Measurements from ENCODE around the gene HERPUD1. TPM values are rescaled to one million over a fixed set of nuclear protein-coding genes. Genes with fewer than 3 reads are reported as not detected.
A peak's percentile ranks its signal among the peaks of the same experiment; 100 is the strongest.

The HERPUD1 gene
- total RNA-seq, 1 donor from 2014 or later: 110 TPM

DNA sequence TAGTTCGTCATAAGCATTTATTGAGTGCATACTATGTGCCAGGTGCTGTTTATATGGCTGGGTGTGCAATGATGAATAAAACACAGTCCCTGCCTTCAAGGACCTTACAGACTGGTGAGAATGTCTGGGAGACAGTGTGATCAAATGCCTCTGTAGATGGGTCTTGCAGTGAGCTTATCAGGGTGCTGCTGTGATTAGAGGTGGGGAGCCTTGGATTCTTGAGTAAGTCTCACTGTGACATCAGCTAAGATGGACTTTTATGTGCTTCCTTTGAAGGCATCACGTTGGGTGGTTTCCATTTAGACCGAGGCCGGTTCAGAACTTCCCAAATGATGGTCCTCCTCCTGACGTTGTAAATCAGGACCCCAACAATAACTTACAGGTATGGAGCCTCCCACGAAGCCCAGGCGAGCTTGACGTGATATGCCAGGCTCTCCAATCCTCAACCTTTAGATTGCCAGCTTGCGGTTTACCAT, 10.0 kb downstream of the HERPUD1 start:
- FAIRE-seq: no peak
- Histone ChIP-seq H3K27me3 (ENCODE audit: control insufficient read depth, insufficient read depth, low read length) (no peaks in the 10 kb centered on the region), H3K4me3 (ENCODE audit: low read depth, low read length) (no peak overlapping the region), H3K36me3 (ENCODE audit: control insufficient read depth, insufficient read depth, low read length) (peaks cover 33% of the 10 kb centered on the region)
- no peak for DNase-seq (ENCODE audit: low read depth)
- no peak for TF ChIP-seq CTCF (IDR thresholded peaks at IDR 0.05; ENCODE audit: insufficient read depth, low read length, severe bottlenecking)

DNA sequence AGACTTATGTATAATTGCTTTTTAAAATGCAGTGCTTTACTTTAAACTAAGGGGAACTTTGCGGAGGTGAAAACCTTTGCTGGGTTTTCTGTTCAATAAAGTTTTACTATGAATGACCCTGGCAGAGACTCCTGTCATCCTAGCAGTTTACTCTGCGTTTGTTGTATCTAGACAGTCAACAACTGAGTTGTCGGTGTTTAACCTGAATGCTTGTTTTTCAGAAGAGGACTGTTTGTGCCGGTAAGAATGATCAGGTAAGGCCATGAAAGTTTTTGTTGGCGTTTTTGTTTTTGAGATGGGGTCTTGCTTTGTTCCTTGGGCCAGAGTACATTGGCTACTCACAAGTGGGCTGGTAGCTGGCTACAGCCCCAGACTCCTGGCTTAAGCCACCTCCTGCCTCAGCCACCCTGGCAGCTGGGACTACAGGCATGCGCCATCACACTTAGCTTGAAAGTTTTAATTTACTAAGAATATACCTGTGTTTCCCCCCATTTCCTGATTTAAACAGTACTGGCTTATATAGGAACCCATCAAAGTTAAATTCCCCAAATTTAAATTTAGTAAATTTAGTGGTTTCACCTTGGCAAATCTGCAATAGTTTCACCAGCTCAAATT, 11.9 kb downstream of the HERPUD1 start:
- Histone ChIP-seq H3K36me3 (ENCODE audit: control insufficient read depth, insufficient read depth, low read length) (peaks cover 26% of the 10 kb centered on the region), H3K4me3 (ENCODE audit: low read depth, low read length) (no peak overlapping the region), H3K27me3 (ENCODE audit: control insufficient read depth, insufficient read depth, low read length) (no peaks in the 10 kb centered on the region)
- FAIRE-seq (no peak), DNase-seq (ENCODE audit: low read depth) (no peak)
- no peak for TF ChIP-seq CTCF (IDR thresholded peaks at IDR 0.05; ENCODE audit: insufficient read depth, low read length, severe bottlenecking)

DNA sequence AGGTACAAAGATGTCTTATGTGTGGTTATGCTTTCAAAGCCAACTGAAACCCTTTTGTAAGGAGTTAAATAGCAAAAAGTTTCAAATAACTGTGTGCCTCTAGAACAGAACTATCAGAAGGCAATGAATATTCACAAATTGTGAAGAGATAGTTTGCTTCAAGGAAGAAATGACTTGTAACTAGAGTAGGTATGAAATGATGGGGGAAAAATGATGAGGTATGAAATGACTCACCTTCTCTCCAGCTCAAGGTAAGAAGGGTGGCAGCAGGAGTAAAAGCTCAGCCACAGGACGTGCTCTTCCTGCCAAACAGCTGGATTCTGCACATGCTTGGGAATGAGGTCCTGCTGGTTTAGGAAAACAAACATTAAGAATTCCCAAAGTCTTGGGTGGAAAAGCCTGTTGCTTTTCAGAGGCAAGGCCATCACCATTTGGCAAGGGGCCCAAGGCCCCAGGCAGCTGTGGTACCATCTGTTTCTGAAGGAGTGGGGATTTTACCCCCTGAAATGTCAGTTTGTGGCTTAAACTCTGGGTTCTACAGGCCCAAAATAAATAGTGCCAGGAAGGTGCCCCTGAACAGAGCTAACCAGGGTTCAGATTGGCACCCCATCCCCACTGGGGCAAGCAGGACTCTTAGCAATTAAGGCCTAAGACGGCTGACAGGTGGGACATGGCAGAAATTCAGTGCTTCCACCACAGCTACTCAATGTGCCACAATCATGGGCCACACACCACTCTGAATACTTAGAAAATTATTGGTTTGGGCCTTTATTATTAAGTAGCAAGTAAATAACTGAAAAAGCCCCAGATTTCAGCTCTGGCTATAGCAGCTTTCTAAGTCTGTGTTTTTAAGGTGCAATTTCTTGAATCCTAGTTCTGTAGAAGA, 13.3 kb downstream of the HERPUD1 start:
- H3K36me3 ChIP-seq (ENCODE audit: control insufficient read depth, insufficient read depth, low read length): peaks cover 20% of the 10 kb centered on the region
- no peaks in the 10 kb centered on the region for H3K27me3 ChIP-seq (ENCODE audit: control insufficient read depth, insufficient read depth, low read length)
- no peak for TF ChIP-seq CTCF (IDR thresholded peaks at IDR 0.05; ENCODE audit: insufficient read depth, low read length, severe bottlenecking)
- no peak for FAIRE-seq
- H3K4me3 ChIP-seq (ENCODE audit: low read depth, low read length): no peak overlapping the region
- peak; percentile 84 for DNase-seq (ENCODE audit: low read depth)

DNA sequence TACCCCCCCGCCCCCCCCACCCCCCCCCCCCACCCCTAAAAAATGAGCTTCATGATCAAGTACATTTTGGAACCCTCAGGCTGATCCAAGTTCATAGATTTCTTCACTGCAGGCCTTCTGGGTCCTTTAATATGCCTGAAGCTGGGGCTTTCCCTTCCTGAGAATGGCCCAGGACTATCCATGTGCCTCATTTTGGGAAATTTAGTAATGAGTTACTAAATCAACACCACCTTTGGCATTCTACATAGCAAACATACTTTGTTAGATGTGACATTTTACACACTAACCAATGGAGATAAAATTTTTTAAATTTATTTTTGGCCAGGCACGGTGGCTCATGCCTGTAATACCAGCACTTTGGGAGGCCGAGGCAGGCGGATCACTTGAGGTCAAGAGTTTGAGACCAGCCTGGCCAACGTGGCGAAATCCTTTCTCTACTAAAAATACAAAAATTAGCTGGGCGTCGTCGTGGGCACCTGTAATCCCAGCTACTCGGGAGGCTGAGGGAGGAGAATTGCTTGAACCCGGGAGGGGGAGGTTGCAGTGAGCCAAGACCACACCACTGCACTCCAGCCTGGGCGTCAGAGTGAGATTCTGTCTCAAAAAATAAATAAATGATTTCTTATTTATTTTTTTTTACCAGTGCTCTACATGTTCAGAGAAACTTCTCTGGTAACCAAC, 14.0 kb downstream of the HERPUD1 start:
- Histone ChIP-seq H3K4me3 (ENCODE audit: low read depth, low read length) (no peak overlapping the region), H3K27me3 (ENCODE audit: control insufficient read depth, insufficient read depth, low read length) (no peaks in the 10 kb centered on the region), H3K36me3 (ENCODE audit: control insufficient read depth, insufficient read depth, low read length) (peaks cover 17% of the 10 kb centered on the region)
- FAIRE-seq: no peak
- no peak for TF ChIP-seq CTCF (IDR thresholded peaks at IDR 0.05; ENCODE audit: insufficient read depth, low read length, severe bottlenecking)
- DNase-seq (ENCODE audit: low read depth): no peak

DNA sequence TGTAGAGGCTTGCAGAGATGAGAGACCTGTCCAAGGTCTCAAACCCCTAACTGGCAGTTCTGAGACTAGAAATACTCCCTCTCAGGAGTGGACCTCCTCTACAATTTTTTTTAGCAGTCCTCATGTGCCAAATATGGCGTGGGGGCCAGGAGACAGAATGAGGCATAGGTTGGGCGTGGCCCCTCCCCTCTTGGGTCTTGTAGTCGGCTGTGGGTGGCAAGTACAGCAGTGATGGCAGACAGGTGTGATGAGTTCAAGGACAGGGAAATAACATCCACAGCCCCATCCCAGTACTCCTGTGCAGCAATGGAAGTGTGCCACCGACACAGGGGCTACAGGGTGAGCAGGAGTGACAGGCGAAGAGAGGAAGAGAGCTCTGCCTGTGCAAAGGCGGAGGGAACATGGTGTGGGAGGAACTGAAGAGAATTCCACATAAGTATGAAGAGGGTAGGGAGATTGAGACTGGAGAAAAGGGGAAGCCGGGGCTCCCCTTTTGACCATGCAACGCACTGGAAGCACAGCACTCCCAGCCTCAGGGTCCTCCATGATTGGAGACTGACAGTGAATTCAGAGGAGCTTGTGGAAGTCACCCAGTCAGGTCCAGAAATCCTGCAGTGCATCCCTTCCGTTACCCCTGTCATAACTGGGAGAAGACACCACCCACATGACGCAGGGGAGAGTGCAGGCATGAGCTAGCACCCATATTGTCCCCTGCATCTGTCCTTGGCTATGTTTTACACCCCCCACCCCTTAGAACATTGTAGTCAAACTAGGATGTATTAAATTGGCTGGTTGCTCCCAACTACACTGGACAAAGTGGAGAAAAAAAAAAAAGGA, 15.0 kb downstream of the HERPUD1 start:
- Histone ChIP-seq H3K4me3 (ENCODE audit: low read depth, low read length) (no peak overlapping the region), H3K36me3 (ENCODE audit: control insufficient read depth, insufficient read depth, low read length) (peaks cover 10% of the 10 kb centered on the region), H3K27me3 (ENCODE audit: control insufficient read depth, insufficient read depth, low read length) (no peaks in the 10 kb centered on the region)
- FAIRE-seq (peak; percentile 18), DNase-seq (ENCODE audit: low read depth) (no peak)
- no peak for TF ChIP-seq CTCF (IDR thresholded peaks at IDR 0.05; ENCODE audit: insufficient read depth, low read length, severe bottlenecking)
